Measurements from ENCODE around the gene CHAF1A. TPM values are rescaled to one million over a fixed set of nuclear protein-coding genes. Genes with fewer than 3 reads are reported as not detected.

CHAF1A gene
- total and polyA plus RNA-seq, 12 donors, result 3.4 to 14.6 (median 8.4) TPM

- H3K36me3 ChIP-seq (replicated peaks in 1 of 2), result peaks cover 0 to 62% of the 10 kb centered on the region in 2 donors
- DNase-seq, result peak in 3 of 7 donors; percentile 17 to 34 (median 31)
Measured at GRCh38 chr19:4359627-4360000, 42.8 kb upstream of the CHAF1A start.

GRCh38 chr19:4360081-4360569, 42.3 kb upstream of the CHAF1A start:
- intact Hi-C loops (cut with DNase I), result loop anchor here in 1 of 2 donors (5.0 kb wide), 1 partner anchor 37 kb away; no protein-coding TSS in a partner anchor
- H3K4me1 ChIP-seq (replicated peaks in 1 of 2), result peaks cover 13 to 18% of the 10 kb centered on the region in 2 donors
- no peaks in the 10 kb centered on the region for H3K27me3 ChIP-seq
- 75 to 84% (median 79%) methylated on average over 8 to 9 of the region's 9 CpGs for WGBS, 4 donors
- TF ChIP-seq CTCF (IDR thresholded peaks at IDR 0.05) (no peak), POLR2A (IDR thresholded peaks at IDR 0.05) (no peak)
- no peak overlapping the region for H3K4me3 ChIP-seq
- H3K27ac ChIP-seq, result peak overlapping the region in 4 of 5 donors; percentile 53 to 83 (median 76)
- peaks cover 0 to 65% of the 10 kb centered on the region in 2 donors for H3K36me3 ChIP-seq (replicated peaks in 1 of 2)
- no peaks in the 10 kb centered on the region for H3K9me3 ChIP-seq (replicated peaks in 1 of 3)
- DNase-seq, result peak in 1 of 7 donors; percentile 36

More at GRCh38 chr19:4359627-4360000, 42.8 kb upstream of the CHAF1A start:
- Histone ChIP-seq H3K9me3 (replicated peaks in 1 of 3) (no peaks in the 10 kb centered on the region), H3K27ac (peak overlapping the region in 2 of 5 donors; percentile 78 to 83), H3K27me3 (no peaks in the 10 kb centered on the region), H3K4me3 (no peak overlapping the region), H3K4me1 (replicated peaks in 1 of 2) (peaks cover 13 to 18% of the 10 kb centered on the region in 2 donors)
- intact Hi-C loops (cut with DNase I), result no loop called here
- 77 to 83% (median 80%) methylated on average over 4 to 13 of the region's 13 CpGs for WGBS, 4 donors
- TF ChIP-seq CTCF (IDR thresholded peaks at IDR 0.05) (no peak), POLR2A (IDR thresholded peaks at IDR 0.05) (no peak)

GRCh38 chr19:4360641-4361151, 41.7 kb upstream of the CHAF1A start:
- intact Hi-C loops (cut with DNase I), result loop anchor here in 1 of 2 donors (5.0 kb wide), 1 partner anchor 37 kb away; no protein-coding TSS in a partner anchor
- Histone ChIP-seq H3K27ac (peak overlapping the region; percentile 29 to 83 (median 75)), H3K36me3 (replicated peaks in 1 of 2) (peaks cover 0 to 70% of the 10 kb centered on the region in 2 donors), H3K4me1 (replicated peaks in 1 of 2) (peaks cover 13 to 18% of the 10 kb centered on the region in 2 donors), H3K9me3 (replicated peaks in 1 of 3) (no peaks in the 10 kb centered on the region), H3K4me3 (no peak overlapping the region), H3K27me3 (no peaks in the 10 kb centered on the region)
- 44 to 48% (median 46%) methylated on average over 9 to 12 of the region's 12 CpGs for WGBS, 4 donors
- TF ChIP-seq POLR2A (IDR thresholded peaks at IDR 0.05) (no peak), CTCF (IDR thresholded peaks at IDR 0.05) (peak in 1 of 6 experiments; percentile 23)
- DNase-seq, result peak; percentile 68 to 90 (median 86)

GRCh38 chr19:4361152-4362046, 41.0 kb upstream of the CHAF1A start:
- TF ChIP-seq CTCF (IDR thresholded peaks at IDR 0.05) (no peak), POLR2A (IDR thresholded peaks at IDR 0.05) (no peak)
- H3K4me1 ChIP-seq (replicated peaks in 1 of 2), result peaks cover 13 to 18% of the 10 kb centered on the region in 2 donors
- H3K27ac ChIP-seq, result peak overlapping the region; percentile 29 to 83 (median 75)
- peak; percentile 62 to 80 (median 71) for DNase-seq
- H3K27me3 ChIP-seq, result no peaks in the 10 kb centered on the region
- H3K9me3 ChIP-seq (replicated peaks in 1 of 3), result no peaks in the 10 kb centered on the region
- no peak overlapping the region for H3K4me3 ChIP-seq
- H3K36me3 ChIP-seq (replicated peaks in 1 of 2), result peaks cover 0 to 77% of the 10 kb centered on the region in 2 donors
- 31 to 69% (median 61%) methylated on average over 12 to 50 of the region's 50 CpGs for WGBS, 4 donors
- intact Hi-C loops (cut with DNase I), result loop anchor here in 1 of 2 donors (5.0 kb wide), 1 partner anchor 36 kb away; no protein-coding TSS in a partner anchor
